DND-41 (cell line): Measurements from ENCODE around the gene SALL4.

Experiments
- CTCF ChIP-seq: IDR thresholded peaks from 2 replicates; pipeline ENCODE4 v1.5.1; 2012; ENCODE audit warnings: borderline replicate concordance, low read length, moderate library complexity, mild to moderate bottlenecking; ENCODE audit not compliant: poor library complexity, severe bottlenecking; ENCODE audit errors: extremely low read depth
- EZH2 ChIP-seq: IDR thresholded peaks from 3 replicates; pipeline ENCODE4 v1.6.1; 2012; ENCODE audit warnings: borderline replicate concordance, low read depth, mild to moderate bottlenecking, moderate library complexity, low read length, inconsistent platforms; ENCODE audit not compliant: severe bottlenecking

- TF ChIP-seq CTCF (no peak), EZH2 (no peak)
Measured at GRCh38 chr20:51733070-51733469, 69.3 kb downstream of the SALL4 start.
